Measurements from ENCODE around the gene STAC3.

Gene STAC3

DNA sequence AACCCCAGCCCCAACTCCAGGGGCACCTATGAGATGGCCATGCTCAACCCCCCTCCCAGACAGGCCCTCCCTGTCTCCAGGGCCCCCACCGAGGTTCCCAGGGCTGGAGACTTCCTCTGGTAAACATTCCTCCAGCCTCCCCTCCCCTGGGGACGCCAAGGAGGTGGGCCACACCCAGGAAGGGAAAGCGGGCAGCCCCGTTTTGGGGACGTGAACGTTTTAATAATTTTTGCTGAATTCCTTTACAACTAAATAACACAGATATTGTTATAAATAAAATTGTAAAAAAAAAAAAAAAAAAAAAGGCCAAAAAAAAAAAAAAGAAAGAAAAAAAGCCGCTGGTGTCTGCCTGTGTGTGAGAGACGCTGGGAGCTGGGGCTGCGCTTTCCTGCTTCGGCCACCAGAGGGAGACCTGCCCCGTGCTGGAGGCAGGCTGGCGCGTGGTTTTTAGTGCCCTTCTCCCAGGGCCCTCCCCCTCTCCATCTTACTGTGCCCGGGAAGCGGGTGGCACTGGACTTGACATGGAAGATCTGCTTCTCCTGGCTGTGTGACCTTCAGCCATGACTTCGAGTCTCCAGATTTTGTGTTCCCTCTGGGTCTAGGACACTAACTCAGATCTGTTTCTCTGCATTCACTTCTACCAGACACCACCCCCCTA is 37.8 kb downstream of the STAC3 start:
- DNase-seq (ENCODE audit: extremely low read depth, low read depth): peak; percentile 69
- TF ChIP-seq, protein P1, sequence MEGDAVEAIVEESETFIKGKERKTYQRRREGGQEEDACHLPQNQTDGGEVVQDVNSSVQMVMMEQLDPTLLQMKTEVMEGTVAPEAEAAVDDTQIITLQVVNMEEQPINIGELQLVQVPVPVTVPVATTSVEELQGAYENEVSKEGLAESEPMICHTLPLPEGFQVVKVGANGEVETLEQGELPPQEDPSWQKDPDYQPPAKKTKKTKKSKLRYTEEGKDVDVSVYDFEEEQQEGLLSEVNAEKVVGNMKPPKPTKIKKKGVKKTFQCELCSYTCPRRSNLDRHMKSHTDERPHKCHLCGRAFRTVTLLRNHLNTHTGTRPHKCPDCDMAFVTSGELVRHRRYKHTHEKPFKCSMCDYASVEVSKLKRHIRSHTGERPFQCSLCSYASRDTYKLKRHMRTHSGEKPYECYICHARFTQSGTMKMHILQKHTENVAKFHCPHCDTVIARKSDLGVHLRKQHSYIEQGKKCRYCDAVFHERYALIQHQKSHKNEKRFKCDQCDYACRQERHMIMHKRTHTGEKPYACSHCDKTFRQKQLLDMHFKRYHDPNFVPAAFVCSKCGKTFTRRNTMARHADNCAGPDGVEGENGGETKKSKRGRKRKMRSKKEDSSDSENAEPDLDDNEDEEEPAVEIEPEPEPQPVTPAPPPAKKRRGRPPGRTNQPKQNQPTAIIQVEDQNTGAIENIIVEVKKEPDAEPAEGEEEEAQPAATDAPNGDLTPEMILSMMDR (IDR thresholded peaks at IDR 0.05; ENCODE audit: low read depth, low read length): peak; percentile 93

DNA sequence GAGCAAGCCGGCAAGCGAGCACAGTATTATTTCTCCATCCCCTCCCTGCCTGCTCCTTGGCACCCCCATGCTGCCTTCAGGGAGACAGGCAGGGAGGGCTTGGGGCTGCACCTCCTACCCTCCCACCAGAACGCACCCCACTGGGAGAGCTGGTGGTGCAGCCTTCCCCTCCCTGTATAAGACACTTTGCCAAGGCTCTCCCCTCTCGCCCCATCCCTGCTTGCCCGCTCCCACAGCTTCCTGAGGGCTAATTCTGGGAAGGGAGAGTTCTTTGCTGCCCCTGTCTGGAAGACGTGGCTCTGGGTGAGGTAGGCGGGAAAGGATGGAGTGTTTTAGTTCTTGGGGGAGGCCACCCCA is 38.3 kb downstream of the STAC3 start:
- DNase-seq (ENCODE audit: extremely low read depth, low read depth): no peak
- TF ChIP-seq, protein P1 (IDR thresholded peaks at IDR 0.05; ENCODE audit: low read depth, low read length): no peak

DNA sequence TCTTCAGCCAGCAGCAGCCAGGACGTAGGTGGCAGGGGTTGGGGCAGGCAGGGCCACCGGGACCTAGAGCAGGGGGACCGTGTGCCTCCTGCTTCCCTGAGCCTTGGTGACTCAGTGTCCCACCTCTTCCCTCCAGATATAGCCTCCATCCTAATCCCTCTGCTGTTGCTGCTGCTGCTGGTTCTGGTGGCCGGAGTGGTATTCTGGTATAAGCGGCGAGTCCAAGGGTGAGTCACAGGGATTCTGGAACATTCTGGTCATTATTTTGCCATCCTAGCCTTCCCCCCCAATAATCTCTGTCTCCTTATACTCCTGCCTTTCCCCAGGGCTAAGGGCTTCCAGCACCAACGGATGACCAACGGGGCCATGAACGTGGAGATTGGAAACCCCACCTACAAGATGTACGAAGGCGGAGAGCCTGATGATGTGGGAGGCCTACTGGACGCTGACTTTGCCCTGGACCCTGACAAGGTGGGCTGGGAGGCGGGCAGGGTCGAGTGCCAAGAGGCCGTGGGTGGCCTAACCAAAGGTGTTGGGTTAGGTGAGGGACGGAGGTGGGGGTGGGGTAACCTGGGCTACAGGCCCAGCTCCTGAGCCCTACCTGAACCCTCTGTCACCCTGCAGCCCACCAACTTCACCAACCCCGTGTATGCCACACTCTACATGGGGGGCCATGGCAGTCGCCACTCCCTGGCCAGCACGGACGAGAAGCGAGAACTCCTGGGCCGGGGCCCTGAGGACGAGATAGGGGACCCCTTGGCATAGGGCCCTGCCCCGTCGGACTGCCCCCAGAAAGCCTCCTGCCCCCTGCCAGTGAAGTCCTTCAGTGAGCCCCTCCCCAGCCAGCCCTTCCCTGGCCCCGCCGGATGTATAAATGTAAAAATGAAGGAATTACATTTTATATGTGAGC is 38.9 kb downstream of the STAC3 start:
- no peak for DNase-seq (ENCODE audit: extremely low read depth, low read depth)
- TF ChIP-seq, protein P1 (IDR thresholded peaks at IDR 0.05; ENCODE audit: low read depth, low read length): no peak; the same call in 1 of the 2 replicates

DNA sequence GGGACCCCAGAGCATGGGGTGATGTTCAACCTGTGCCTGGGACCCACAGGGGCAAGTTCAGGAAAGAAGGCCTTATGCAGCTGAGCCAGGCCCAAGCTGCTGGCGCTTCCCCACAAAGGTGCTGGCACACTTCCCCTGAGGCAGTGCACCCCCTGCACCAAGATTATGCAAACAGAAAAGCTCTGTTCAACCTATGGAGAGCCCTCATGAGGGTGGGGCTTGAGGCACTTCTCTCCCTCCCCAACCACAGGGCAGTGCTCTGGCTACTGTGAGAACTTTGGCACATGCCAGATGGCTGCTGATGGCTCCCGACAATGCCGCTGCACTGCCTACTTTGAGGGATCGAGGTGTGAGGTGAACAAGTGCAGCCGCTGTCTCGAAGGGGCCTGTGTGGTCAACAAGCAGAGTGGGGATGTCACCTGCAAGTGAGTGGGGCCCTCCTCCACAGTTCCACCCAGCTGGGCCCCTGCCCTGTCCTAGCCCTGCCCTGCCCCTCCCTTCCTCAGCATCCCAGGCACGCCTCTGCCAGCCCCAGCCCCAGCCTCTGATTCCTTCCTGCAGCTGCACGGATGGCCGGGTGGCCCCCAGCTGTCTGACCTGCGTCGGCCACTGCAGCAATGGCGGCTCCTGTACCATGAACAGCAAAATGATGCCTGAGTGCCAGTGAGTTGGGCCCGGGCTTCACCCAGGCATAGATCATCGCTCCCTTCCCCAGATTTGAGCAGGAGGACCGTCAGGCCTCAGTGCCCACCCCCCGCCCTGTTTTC is 39.9 kb downstream of the STAC3 start:
- TF ChIP-seq, protein P1 (IDR thresholded peaks at IDR 0.05; ENCODE audit: low read depth, low read length): no peak

DNA sequence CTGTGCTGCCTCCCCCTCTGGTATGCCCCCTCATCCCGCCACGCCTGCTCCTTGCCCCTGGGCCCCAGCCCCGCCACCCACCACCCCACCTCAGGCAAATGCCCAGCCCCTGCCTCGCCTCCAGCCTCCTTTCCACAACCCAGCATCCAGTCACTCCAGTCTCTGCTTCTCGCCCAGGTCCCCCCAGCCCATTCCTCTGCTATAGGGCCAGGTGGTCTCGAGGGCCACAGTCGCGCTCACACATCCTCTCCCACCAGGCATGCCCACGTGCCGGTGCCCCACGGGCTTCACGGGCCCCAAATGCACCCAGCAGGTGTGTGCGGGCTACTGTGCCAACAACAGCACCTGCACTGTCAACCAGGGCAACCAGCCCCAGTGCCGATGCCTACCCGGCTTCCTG is 40.5 kb downstream of the STAC3 start:
- DNase-seq (ENCODE audit: extremely low read depth, low read depth): no peak
- TF ChIP-seq, protein P1 (IDR thresholded peaks at IDR 0.05; ENCODE audit: low read depth, low read length): no peak

More for the DNA sequence above, 39.9 kb downstream of the STAC3 start:
- no peak for DNase-seq (ENCODE audit: extremely low read depth, low read depth)

DNA sequence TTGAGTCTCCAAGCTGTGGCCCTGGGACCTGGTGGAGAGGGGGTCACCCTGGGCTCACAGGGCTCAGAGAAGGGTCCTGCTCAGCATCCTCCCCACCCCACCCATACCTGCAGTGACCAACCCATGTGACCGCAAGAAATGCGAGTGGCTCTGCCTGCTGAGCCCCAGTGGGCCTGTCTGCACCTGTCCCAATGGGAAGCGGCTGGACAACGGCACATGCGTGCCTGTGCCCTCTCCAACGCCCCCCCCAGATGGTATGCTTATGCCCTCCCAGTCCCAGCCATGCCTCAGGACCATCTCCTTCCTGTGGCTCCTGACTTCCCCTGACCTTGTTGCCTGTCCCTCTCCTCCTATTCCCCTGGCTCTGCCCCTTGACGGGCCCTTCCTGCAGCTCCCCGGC is 41.1 kb downstream of the STAC3 start:
- TF ChIP-seq, protein P1 (IDR thresholded peaks at IDR 0.05; ENCODE audit: low read depth, low read length): no peak

More for the DNA sequence above, 41.1 kb downstream of the STAC3 start:
- DNase-seq (ENCODE audit: extremely low read depth, low read depth): no peak
